ENCODE measurements around the gene NTRK1.

The NTRK1 gene

GRCh38 chr1:156886583-156887281 is 26.1 kb downstream of the NTRK1 start:
- no peak overlapping the region for H3K4me3 ChIP-seq (ENCODE audit: low read depth, low read length)
- CTCF ChIA-PET: interaction anchor here (0.8 to 23.6 kb wide), 10 partner anchors 10 to 227 kb away, joined by 3 to 678 read pairs (median 190); partner anchors contain the start of genes INSRR, ISG20L2, LRRC71 and METTL25B
- POLR2A ChIA-PET: no interaction called here
- no peak for TF ChIP-seq CTCF (IDR thresholded peaks at IDR 0.05; ENCODE audit: insufficient read depth, low read length, missing control alignments)
- DNase-seq (ENCODE audit: low read depth, low spot score): no peak

- ChIA-PET CTCF (interaction anchor here (0.8 to 23.6 kb wide), 9 partner anchors 11 to 228 kb away, joined by 3 to 678 read pairs (median 204); partner anchors contain the start of genes INSRR, ISG20L2, LRRC71 and METTL25B), POLR2A (no interaction called here)
- DNase-seq (ENCODE audit: low read depth, low spot score): no peak
- no peak overlapping the region for H3K4me3 ChIP-seq (ENCODE audit: low read depth, low read length)
- TF ChIP-seq CTCF (IDR thresholded peaks at IDR 0.05; ENCODE audit: insufficient read depth, low read length, missing control alignments): no peak
Observed at GRCh38 chr1:156887317-156887716, 26.7 kb downstream of the NTRK1 start.

GRCh38 chr1:156887734-156888133 is 27.1 kb downstream of the NTRK1 start:
- no peak for DNase-seq (ENCODE audit: low read depth, low spot score)
- ChIA-PET POLR2A (no interaction called here), CTCF (interaction anchor here (1.5 to 23.6 kb wide), 10 partner anchors 11 to 228 kb away, joined by 4 to 678 read pairs (median 190); partner anchors contain the start of genes INSRR, ISG20L2, LRRC71 and METTL25B)
- no peak for TF ChIP-seq CTCF (IDR thresholded peaks at IDR 0.05; ENCODE audit: insufficient read depth, low read length, missing control alignments)
- H3K4me3 ChIP-seq (ENCODE audit: low read depth, low read length): no peak overlapping the region

- ChIA-PET POLR2A (no interaction called here), CTCF (interaction anchor here (0.7 to 23.6 kb wide), 41 partner anchors 11 to 319 kb away, joined by 3 to 678 read pairs (median 5); partner anchors contain the start of genes INSRR, ISG20L2, LRRC71 and METTL25B)
- TF ChIP-seq CTCF (IDR thresholded peaks at IDR 0.05; ENCODE audit: insufficient read depth, low read length, missing control alignments): peak; percentile 79
- no peak overlapping the region for H3K4me3 ChIP-seq (ENCODE audit: low read depth, low read length)
- DNase-seq (ENCODE audit: low read depth, low spot score): no peak
Observed at GRCh38 chr1:156889802-156890580, 29.3 kb downstream of the NTRK1 start.

GRCh38 chr1:156892190-156893047 is 31.8 kb downstream of the NTRK1 start:
- TF ChIP-seq CTCF (IDR thresholded peaks at IDR 0.05; ENCODE audit: insufficient read depth, low read length, missing control alignments): peak; percentile 97
- CTCF ChIA-PET: interaction anchor here (0.7 to 23.6 kb wide), 33 partner anchors 9 to 275 kb away, joined by 3 to 678 read pairs (median 5); partner anchors contain the start of genes INSRR, ISG20L2, LRRC71 and METTL25B
- peak overlapping the region; percentile 30 for H3K4me3 ChIP-seq (ENCODE audit: low read depth, low read length)
- POLR2A ChIA-PET: interaction anchor here (0.7 to 1.4 kb wide), 2 partner anchors 28 kb away, joined by 3 read pairs; no protein-coding TSS in a partner anchor
- no peak for DNase-seq (ENCODE audit: low read depth, low spot score)
